Activated naive CD4-positive, alpha-beta T cell treated with anti-CD3 and anti-CD28 coated beads, Interleukin-2, amount 50 U/mL, for 72 hours (primary cell): ENCODE data around the gene SYT3. TPM values are rescaled to one million over a fixed set of nuclear protein-coding genes. Genes with fewer than 3 reads are reported as not detected.

ENCODE experiments used
- ATAC-seq, 2 donors: fragments of 150-1000 bp; cut with Tn5 transposase; 2 replicates each; pipeline ENCODE4 v1.10.0; 2021; ENCODE audit warnings: mild to moderate bottlenecking in 2 of 2, moderate library complexity in 2 of 2
- DNase-seq, 2 donors: peaks; one replicate each; pipeline ENCODE4 v3.0.0; 2021 to 2022; ENCODE audit warnings: low spot score in 2 of 2
- H3K27ac Mint-ChIP-seq, 2 donors: one replicate each; pipeline ENCODE4 v1.8.0; 2022; ENCODE audit warnings: mild to moderate bottlenecking in 2 of 2, mixed read lengths in 2 of 2
- H3K36me3 Mint-ChIP-seq, 2 donors: one replicate each; pipeline ENCODE4 v1.8.0; 2022; ENCODE audit warnings: mixed read lengths in 2 of 2
- H3K9me3 Mint-ChIP-seq, 2 donors: one replicate each; pipeline ENCODE4 v1.8.0; 2022; ENCODE audit warnings: mixed read lengths in 2 of 2
- total RNA-seq, 2 donors: library from RNA; stranded (reverse); gene quantifications; one replicate each; pipeline ENCODE4 v1.2.3, GENCODE V29; 2022

SYT3 gene
- total RNA-seq, 2 donors from 2014 or later: 0.23 TPM; not detected in 1

DNA sequence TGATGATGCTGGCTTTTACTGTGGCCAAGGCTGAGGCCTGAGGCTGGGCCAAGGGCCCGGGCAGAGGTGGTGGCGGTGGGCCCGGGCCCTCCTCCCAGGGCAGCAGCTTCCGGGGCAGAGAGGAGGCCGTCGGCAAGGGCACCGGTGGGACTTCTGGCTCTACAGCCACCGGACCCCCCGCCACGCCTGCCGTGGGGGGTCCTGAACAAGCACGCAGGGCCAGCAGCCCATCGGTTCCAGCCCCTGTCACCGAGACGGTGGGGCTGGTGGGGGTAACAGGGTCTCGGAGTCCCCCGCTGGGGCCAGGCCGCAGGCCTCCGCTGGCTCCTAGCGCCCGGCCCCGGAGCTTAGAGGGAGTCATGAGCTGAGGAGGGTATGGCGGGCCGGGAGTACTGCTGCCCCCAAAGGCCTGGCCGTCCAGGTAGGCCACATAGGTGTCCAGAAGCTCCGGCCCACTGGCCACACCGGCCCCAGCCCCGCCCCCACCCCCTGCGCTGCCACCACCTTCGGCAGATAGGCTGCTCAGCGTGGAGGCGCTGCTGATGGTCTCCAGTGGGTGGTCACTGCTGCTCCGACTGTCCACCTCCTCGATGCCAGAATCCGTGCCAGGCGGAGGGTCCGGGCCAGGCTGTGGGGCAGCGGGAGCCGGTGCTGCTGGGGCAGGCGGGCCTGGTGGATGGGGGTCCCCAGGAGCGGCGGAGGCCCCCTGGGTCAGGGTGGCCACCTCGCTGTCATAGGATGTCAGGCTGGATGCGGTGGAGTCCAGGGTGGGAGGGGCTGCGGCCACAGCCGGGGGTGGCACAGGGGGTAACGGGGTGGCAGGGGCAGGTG, 26.9 kb upstream of the SYT3 start:
- ATAC-seq (no peak), DNase-seq (no peak)
- H3K9me3 Mint-ChIP-seq: no peaks in the 10 kb centered on the region
- no peak overlapping the region for H3K27ac Mint-ChIP-seq
- H3K36me3 Mint-ChIP-seq: peaks cover 0 to 5% of the 10 kb centered on the region in 2 donors

GRCh38 chr19:50664204-50664603, 24.5 kb upstream of the SYT3 start:
- ATAC-seq (no peak), DNase-seq (no peak)
- Mint-ChIP-seq H3K27ac (no peak overlapping the region), H3K36me3 (peaks cover 0 to 2% of the 10 kb centered on the region in 2 donors), H3K9me3 (peaks cover 0 to 5% of the 10 kb centered on the region in 2 donors)

GRCh38 chr19:50663482-50663790, 23.8 kb upstream of the SYT3 start:
- Mint-ChIP-seq H3K36me3 (peaks cover 0 to 2% of the 10 kb centered on the region in 2 donors), H3K9me3 (peaks cover 0 to 6% of the 10 kb centered on the region in 2 donors)

DNA sequence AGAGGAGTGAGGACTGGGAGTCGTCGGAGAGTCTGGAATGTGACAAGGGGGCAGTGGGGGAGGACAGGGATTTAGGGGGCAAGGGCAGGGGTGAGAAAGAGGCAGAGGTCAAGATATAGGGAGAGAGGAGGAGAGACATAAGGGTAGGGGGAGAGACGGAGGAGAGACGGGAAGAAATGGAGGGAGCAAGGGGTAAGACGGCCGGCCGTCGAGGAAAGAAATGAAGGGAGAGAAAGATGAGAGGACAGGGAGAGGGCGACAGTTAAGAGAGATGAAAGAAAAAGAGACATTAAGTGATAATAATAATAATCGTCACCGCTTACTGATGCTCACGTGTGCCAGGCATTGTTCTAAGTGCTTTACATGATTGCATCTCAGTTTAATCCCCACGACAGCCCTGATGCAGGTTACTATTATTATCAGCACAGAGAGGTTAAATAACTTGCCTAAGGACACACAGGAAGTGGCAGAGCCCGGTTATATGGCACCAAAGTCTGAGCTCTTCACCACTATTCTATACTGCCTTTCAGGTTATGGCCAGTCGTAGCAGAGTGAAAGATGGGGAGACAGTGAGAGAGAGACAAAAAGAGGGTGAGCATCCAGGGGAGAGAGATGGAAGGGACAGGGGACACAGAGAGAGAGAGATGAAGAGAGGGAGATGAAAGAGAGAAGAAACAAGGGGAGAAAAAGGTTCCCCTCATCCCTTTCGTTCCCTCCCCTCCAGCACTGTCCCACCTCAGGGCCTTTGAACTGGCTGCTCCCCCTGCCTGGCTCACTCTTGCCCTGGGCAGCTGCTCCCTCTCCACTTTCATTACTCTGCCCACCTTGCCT, 23.2 kb upstream of the SYT3 start:
- DNase-seq (no peak), ATAC-seq (no peak)
- Mint-ChIP-seq H3K27ac (no peak overlapping the region), H3K9me3 (peaks cover 0 to 11% of the 10 kb centered on the region in 2 donors), H3K36me3 (peaks cover 0 to 6% of the 10 kb centered on the region in 2 donors)

More at GRCh38 chr19:50663482-50663790, 23.8 kb upstream of the SYT3 start:
- DNase-seq: no peak
- no peak for ATAC-seq
- no peak overlapping the region for H3K27ac Mint-ChIP-seq

DNA sequence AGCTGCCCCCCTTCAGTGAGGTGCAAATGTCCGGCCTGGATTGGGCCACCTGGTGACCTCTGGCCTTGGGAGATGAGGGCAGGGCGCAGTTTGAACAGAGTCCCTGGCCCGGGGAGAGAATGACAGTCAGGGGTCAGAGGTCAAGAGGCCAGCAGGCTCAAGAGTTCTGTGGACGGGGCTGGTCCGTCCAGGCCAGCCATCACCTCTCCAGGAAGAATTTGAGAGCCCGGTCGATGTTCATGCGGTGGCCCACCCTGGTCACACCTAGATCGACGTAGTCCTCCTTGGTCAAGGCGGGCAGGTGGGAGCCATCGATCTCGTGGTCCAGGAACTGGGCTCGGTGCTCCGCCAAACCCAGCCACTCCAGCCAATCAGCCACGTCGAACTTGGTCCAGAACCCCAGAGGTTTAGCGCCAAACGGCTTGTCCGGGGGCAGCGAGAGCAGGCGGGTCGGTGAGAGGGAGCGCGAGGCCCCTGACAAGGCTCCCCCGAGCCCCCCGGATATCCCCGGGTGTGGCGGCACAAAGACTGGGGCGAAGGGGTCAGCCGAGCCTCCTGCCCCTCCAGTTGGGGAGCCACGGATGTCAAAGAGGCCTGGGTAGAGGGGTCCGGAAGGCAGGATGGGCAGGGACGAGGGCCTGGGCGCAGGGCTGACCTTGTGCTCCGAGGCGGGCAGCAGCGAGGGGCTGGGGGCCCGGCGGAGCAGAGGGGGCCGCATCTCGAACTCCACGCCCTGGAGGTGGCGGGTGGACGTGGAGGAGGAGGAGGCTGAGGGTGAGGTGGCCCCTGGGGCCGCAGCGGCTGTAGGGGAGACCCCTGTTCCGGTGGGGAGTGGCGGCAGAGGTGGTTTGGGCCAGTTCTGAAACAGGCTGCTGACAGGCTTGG, 22.3 kb upstream of the SYT3 start:
- Mint-ChIP-seq H3K9me3 (peaks cover 0 to 16% of the 10 kb centered on the region in 2 donors), H3K36me3 (peaks cover 8 to 15% of the 10 kb centered on the region in 2 donors), H3K27ac (no peak overlapping the region)

GRCh38 chr19:50661023-50661422, 21.3 kb upstream of the SYT3 start:
- no peak overlapping the region for H3K27ac Mint-ChIP-seq
- DNase-seq: no peak
- H3K9me3 Mint-ChIP-seq: peaks cover 6 to 16% of the 10 kb centered on the region in 2 donors
- peaks cover 14 to 20% of the 10 kb centered on the region in 2 donors for H3K36me3 Mint-ChIP-seq
- ATAC-seq: no peak

More for the DNA sequence above, 22.3 kb upstream of the SYT3 start:
- DNase-seq: no peak
- no peak for ATAC-seq

DNA sequence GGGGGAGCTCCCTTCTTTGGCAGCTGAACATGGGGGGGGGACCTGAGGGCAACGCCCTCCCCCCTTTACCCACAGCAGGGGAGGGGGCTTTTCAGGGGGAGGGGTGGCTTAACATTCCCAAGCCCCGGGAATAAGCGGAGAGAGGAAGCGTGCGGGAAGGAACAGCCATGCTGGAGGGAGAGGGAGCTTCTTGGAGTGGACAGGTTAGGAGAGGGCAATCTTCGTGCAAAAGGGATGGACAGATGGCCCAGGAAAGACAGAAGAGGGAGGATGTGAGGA, 20.3 kb upstream of the SYT3 start:
- Mint-ChIP-seq H3K36me3 (peaks cover 14 to 29% of the 10 kb centered on the region in 2 donors), H3K27ac (no peak overlapping the region)
- no peak for ATAC-seq

GRCh38 chr19:50659318-50660087, 19.8 kb upstream of the SYT3 start:
- Mint-ChIP-seq H3K27ac (no peak overlapping the region), H3K9me3 (peaks cover 6 to 24% of the 10 kb centered on the region in 2 donors), H3K36me3 (peaks cover 14 to 34% of the 10 kb centered on the region in 2 donors)
- ATAC-seq (no peak), DNase-seq (no peak)

More for the DNA sequence above, 20.3 kb upstream of the SYT3 start:
- peaks cover 6 to 19% of the 10 kb centered on the region in 2 donors for H3K9me3 Mint-ChIP-seq
- DNase-seq: no peak

- H3K27ac Mint-ChIP-seq: peak overlapping the region; percentile 84 to 96
- peaks cover 6 to 29% of the 10 kb centered on the region in 2 donors for H3K9me3 Mint-ChIP-seq
- peaks cover 14 to 35% of the 10 kb centered on the region in 2 donors for H3K36me3 Mint-ChIP-seq
- peak; percentile 62 to 85 for DNase-seq
- ATAC-seq: peak; percentile 19 to 62
Measured at GRCh38 chr19:50658441-50659317, 19.0 kb upstream of the SYT3 start.

GRCh38 chr19:50657712-50658440, 18.2 kb upstream of the SYT3 start:
- H3K27ac Mint-ChIP-seq: peak overlapping the region; percentile 84 to 96
- ATAC-seq: peak; percentile 95
- peak; percentile 83 to 87 for DNase-seq
- peaks cover 14 to 35% of the 10 kb centered on the region in 2 donors for H3K36me3 Mint-ChIP-seq
- peaks cover 6 to 29% of the 10 kb centered on the region in 2 donors for H3K9me3 Mint-ChIP-seq

DNA sequence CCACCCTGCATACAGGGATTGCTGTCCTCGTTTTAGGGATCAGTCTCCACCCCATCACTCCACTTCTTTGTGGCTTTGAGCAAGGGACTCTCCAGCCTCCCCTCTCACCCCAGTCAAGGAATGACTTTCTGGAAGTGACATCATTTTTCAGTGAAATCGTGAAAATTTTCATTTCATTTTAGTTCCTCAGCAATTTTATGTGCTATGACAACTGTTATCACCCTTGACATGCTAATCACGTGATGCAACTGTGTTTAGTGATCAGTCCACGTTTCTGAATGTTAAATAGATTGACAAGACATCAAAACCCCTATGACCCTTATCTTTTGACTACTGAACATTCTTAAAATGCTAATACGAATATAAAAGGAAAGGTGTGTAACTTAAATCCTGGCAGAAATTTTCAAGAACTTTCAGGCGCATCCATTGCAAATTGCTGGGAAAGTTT, 17.6 kb upstream of the SYT3 start:
- ATAC-seq: no peak
- no peak for DNase-seq
- Mint-ChIP-seq H3K9me3 (peaks cover 6 to 29% of the 10 kb centered on the region in 2 donors), H3K36me3 (peaks cover 14 to 35% of the 10 kb centered on the region in 2 donors), H3K27ac (peak overlapping the region in 1 of 2 donors; percentile 19)

- Mint-ChIP-seq H3K9me3 (peaks cover 6 to 27% of the 10 kb centered on the region in 2 donors), H3K27ac (no peak overlapping the region), H3K36me3 (peaks cover 14 to 35% of the 10 kb centered on the region in 2 donors)
- DNase-seq (no peak), ATAC-seq (no peak)
Measured at GRCh38 chr19:50654882-50655281, 15.2 kb upstream of the SYT3 start.

- H3K27ac Mint-ChIP-seq: no peak overlapping the region
- ATAC-seq (no peak), DNase-seq (no peak)
- H3K36me3 Mint-ChIP-seq: peaks cover 13 to 27% of the 10 kb centered on the region in 2 donors
- H3K9me3 Mint-ChIP-seq: peaks cover 6 to 20% of the 10 kb centered on the region in 2 donors
Measured at GRCh38 chr19:50652722-50653121, 13.0 kb upstream of the SYT3 start.

DNA sequence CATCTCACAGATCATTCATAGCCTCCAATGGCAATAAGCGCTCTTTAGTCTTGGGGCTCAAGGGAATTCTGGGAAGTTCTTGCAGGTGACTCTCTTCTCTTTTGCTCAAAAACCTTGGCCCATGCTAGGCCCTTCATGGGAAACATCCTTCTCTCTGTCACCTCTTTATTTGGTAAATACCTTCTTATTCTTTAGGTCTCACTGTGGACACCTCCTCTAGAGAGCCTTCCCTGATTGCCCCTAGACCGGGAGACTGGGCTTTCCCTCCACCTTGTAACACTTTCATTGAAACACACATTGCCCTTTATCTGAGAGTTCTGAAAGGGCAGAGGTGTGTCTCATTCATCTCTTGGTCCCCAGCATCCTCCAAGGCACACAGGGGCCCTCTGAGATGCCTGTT, 11.5 kb upstream of the SYT3 start:
- H3K36me3 Mint-ChIP-seq: peaks cover 2 to 16% of the 10 kb centered on the region in 2 donors
- no peak overlapping the region for H3K27ac Mint-ChIP-seq
- DNase-seq (no peak), ATAC-seq (no peak)
- peaks cover 2 to 16% of the 10 kb centered on the region in 2 donors for H3K9me3 Mint-ChIP-seq
